NCI-H748 treated with DMSO at 0.1 percent for 48 hours (cell line): Measurements from ENCODE around the gene TTC39B.
"Not testable (repeated sequence)": the region's sequence is repeated elsewhere in the genome, so short reads cannot be mapped to it uniquely, and the experiment has no call there.

ENCODE experiments used
- DNase-seq: peaks from one replicate; lab custom pipeline; 2025; lab: John Stamatoyannopoulos, UW

TTC39B gene

GRCh38 chr9:15268317-15268716 lies 38.7 kb downstream of the TTC39B start:
- no peak for DNase-seq

DNA sequence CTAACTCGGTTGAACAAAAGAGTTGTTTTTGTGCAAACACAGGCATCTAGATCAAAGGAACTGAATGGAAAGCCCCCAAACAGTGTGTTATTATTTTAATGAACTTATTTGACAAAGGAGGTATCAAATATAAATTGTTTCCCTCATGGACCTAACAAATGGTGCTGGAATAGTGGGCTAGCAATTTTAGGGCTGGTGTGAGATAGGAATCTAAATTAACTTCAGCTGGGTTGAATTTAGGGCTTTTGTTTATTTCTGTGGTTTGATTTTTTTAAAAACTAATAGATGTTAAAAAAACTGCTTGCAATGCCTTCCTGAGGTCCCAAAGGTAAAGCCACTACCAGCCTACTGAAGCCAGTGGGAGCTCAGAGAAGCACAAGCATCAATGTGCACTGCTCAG lies 42.1 kb downstream of the TTC39B start:
- no peak for DNase-seq

DNA sequence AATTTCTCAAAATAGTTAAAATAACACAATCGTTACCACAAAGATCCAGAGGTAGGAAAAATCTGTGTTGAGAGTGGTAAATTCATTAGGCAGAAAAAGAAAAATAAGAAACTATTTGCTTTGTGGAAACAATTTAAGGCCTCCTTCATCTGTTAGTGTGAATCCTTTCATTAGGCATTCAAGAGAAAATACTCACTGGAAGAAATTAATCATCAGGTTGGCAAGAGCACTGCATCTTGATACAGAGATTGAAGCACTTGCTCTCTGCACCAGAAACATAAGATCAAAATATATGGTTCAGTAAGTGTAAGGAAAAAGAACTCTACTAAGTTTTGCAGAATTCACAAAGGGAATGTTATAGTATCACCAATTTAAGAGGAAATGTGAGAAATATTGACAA lies 44.4 kb downstream of the TTC39B start:
- no peak for DNase-seq

- DNase-seq = no peak
Observed at GRCh38 chr9:15256426-15256825, 50.6 kb downstream of the TTC39B start.

- DNase-seq = no peak
Observed at GRCh38 chr9:15253786-15254185, 53.2 kb downstream of the TTC39B start.

GRCh38 chr9:15253197-15253596 lies 53.8 kb downstream of the TTC39B start:
- no peak for DNase-seq

- DNase-seq = no peak
Observed at GRCh38 chr9:15249981-15250380, 57.0 kb downstream of the TTC39B start.

GRCh38 chr9:15249042-15249818 lies 57.8 kb downstream of the TTC39B start:
- DNase-seq = peak; percentile 66

GRCh38 chr9:15248621-15249020 lies 58.4 kb downstream of the TTC39B start:
- DNase-seq = no peak

- DNase-seq = no peak
Observed at GRCh38 chr9:15248081-15248480, 58.9 kb downstream of the TTC39B start.

DNA sequence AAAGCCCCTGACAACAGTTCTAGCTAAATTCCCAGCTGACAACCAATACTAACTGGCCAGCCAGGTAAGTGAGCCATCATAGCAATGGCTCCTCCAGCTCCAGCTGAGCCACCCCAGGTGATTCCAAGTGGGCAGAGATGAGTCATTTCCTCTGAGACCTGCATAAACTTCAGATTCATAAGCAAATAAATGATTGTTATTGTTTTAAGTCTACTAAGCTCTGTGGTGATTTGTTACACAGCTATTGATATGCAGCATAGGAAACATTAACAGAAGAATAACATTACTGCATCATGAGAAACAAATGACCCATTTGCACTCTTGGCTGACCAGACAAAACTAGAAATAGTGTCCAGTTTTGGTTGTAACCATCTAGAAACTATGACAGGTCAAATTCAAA lies 60.3 kb downstream of the TTC39B start:
- no peak for DNase-seq

GRCh38 chr9:15246243-15246642 lies 60.8 kb downstream of the TTC39B start:
- no peak for DNase-seq

DNA sequence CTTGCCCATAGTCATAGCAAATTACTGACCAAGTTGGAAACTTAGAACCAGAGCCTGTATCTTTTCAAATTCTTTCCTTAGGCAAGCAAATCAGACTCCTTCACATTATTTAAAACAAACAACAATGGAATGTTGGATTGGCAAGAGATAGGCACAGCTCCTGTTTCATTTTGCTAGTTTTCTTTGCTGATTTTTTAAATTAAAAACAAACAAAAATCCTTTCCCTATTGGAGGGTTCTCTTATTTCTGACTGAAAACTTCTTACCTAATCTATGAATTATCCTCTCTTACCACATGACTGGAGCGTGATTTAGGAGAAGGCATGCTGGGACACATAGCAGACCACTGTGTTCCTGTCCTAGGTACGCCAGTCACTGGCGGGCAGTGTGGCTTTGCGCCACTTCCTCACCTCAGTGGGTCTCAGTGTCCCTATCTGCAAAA lies 63.0 kb downstream of the TTC39B start:
- no peak for DNase-seq

DNA sequence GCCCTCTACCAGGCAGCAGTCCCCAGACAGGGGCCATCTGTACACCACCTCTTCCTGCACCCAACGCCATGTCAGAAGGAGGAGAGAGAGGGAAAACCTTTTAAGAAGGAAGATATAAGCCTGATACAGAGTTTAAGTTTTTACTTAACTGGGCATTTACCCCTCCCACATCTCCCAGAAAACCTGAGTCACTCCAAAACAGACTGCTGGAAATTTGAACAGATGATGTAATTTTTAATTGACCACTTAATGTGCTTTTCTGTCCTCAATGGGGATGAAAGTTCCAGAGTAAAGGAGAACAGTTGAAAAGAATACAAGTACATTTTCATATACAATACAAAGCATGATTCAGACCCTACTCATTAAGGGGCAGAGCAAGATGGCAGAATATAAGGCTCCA lies 63.9 kb downstream of the TTC39B start:
- no peak for DNase-seq

DNA sequence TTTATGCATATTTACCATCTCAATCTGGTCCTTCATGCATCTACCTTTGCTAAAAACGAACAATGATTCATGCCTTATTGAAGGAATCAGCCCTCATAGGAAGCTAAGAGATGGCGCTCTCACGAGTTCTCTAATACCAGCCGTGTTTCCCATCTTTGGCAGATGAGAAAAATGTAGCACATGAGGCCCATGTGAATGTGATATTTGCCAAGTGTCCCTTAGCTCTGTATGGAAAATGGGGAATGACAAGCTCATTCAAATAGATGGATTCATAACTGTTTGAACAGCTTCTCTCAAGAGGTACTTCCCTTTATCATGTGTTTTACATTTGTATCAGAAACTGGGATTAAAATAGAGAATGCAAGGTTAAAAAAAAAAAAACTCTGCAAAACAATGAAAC lies 66.1 kb downstream of the TTC39B start:
- peak; percentile 15 for DNase-seq

- DNase-seq = no peak
Observed at GRCh38 chr9:15239816-15240215, 67.2 kb downstream of the TTC39B start.

DNA sequence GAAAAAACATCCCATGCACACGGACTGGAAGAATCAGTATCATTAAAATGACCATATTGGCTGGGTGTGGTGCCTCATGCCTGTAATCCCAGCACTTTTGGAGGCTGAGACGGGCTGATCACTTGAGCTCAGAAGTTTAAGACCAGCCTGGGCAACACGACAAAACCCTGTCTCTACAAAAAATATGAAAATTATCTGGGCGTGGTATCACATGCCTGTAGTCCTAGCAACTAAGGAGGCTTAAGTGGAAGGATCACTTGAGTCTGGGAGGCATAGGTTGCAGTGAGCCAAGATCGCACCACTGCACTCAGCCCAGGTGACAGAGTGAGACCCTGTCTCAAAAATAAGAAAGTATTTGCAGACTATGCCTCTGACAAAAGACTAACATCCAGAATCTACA lies 68.4 kb downstream of the TTC39B start:
- no peak for DNase-seq

DNA sequence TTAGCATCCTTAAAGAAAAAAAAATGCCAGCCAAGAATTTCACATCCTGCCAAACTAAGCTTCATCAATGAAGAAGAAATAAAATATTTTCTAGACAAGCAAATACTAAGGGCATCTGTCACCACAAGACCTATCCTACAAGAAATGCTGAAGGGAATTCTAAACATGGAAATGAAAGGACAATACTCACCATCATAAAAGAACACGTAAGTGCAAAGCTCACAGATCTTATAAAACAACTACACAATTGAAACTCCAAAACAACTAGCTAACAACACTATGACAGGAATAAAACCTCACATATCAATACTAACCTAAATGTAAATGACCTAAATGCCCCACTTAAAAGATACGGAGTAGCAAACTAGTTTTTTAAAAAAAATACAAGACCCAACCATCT lies 71.4 kb downstream of the TTC39B start:
- no peak for DNase-seq

DNA sequence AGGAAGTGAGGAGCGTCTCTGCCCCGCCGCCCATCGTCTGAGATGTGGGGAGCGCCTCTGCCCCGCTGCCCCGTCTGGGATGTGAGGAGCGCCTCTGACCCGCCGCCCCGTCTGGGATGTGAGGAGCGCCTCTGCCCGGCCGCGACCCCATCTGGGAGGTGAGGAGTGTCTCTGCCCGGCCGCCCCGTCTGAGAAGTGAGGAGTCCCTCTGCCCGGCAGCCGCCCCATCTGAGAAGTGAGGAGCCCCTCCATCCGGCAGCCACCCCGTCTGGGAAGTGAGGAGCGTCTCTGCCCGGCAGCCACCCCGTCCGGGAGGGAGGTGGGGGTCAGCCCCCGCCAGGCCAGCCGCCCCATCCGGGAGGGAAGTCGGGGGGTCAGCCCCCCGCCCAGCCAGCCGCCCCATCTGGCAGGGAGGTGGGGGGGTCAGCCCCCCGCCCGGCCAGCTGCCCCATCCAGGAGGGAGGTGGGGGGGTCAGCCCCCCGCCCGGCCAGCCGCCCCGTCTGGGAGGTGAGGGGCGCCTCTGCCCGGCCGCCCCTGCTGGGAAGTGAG lies 73.0 kb downstream of the TTC39B start:
- not testable (repeated sequence) for DNase-seq

GRCh38 chr9:15232706-15233280 lies 74.2 kb downstream of the TTC39B start:
- DNase-seq = not testable (repeated sequence)

DNA sequence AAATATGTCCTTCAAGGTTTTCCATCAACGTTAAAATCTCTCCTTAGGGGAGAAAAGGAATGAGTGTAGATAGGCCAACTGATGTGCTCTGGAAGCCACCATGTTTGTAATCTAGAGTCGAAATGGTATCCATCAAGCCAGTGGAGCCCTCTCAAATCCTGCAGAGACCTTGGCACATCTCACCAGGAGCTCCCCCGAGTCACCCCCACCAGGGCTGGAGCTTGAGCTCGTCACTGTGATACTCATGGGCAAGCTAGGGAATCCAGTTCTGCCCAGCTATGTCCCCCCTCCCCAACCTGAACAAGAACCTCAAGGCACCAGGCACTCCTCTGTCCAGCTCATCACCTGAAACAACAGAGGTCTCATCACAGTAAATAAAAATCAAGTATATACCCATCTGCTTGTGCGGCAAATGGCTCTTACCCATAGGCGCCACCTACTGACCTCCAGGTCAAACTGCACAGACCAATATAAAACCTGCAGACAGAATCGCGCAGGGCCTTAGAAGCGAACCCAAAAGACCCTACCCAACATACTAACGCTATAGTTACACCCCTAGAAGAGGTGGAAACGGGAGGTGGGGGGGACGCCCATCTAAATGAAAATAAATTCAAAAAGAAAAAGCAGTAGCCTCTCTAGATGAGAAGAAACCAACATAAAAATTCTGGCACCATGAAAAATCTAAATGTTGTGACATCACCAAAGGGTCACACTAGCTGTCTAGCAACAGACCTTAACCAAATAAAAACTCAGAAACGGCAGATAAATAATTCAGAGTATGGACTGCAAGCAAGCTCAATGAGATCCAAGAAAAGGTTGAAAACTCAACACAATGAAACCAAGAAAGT lies 75.0 kb downstream of the TTC39B start:
- DNase-seq = peak; percentile 63

DNA sequence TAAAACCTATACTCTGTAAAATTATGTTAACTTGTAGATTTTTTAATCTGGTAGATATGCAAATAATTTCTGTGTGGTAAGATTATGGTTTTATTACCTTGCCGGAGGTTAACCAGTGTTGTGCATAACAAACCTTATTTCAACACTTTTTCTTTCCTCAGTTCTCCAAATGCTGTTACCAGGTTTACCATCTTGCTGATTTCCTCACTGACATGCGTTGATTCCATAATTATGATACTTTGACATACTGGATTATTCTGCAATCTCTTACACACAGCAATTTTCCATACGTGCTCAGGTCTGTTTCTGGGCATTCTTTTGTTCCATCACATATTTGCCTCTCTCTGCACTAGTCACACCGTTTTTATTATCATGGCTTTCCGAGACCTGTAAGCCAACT lies 77.6 kb downstream of the TTC39B start:
- no peak for DNase-seq

- DNase-seq = no peak
Observed at GRCh38 chr9:15227491-15227890, 79.5 kb downstream of the TTC39B start.
